Prostate gland (tissue), 2 donors: Measurements from ENCODE around the gene CCDC136. TPM values are rescaled to one million over a fixed set of nuclear protein-coding genes. Genes with fewer than 3 reads are reported as not detected.
A peak's percentile ranks its signal among the peaks of the same experiment; 100 is the strongest.

Experiments used
- DNase-seq: peaks from one replicate; pipeline ENCODE4 v3.0.0-alpha.2; 2019; ENCODE audit warnings: low spot score
- H3K27ac ChIP-seq, 2 donors: fragments of 200-600 bp; sonication (generic); 2 replicates each; pipeline ENCODE4 v1.5.1; 2017 to 2019
- H3K27me3 ChIP-seq: fragments of 200-600 bp; sonication (generic); replicated peaks from 2 replicates; pipeline ENCODE4 v1.5.1; 2019; ENCODE audit not compliant: insufficient read depth
- H3K36me3 ChIP-seq, 2 donors: fragments of 200-600 bp; sonication (generic); 1 replicate in 1 of 2; 2 replicates in 1 of 2; pipeline versions ENCODE4 v1.5.1 to v1.8.1; 2017 to 2019
- H3K4me1 ChIP-seq: fragments of 200-600 bp; sonication (generic); replicated peaks from 2 replicates; pipeline ENCODE4 v1.5.1; 2019
- H3K4me3 ChIP-seq, 2 donors: fragments of 200-600 bp; sonication (generic); 2 replicates each; pipeline ENCODE4 v1.5.1; 2017 to 2019
- H3K9me3 ChIP-seq: fragments of 200-600 bp; sonication (generic); 2 replicates; pipeline ENCODE4 v1.5.1; 2017
- CTCF ChIP-seq, 4 experiments: fragments of 200-600 bp in 2 of 4; fragments of 450-650 bp in 2 of 4; sonication (generic) in 2 of 4; IDR thresholded peaks; 1 replicate in 3 of 4; 2 replicates in 1 of 4; pipeline ENCODE4 v1.5.1; 2016 to 2019; ENCODE audit warnings: antibody characterized with exemption in 4 of 4, mild to moderate bottlenecking in 2 of 4, moderate library complexity in 2 of 4
- POLR2A ChIP-seq: fragments of 450-650 bp; IDR thresholded peaks from one replicate; pipeline ENCODE4 v1.6.1; 2016; ENCODE audit warnings: antibody characterized with exemption, mild to moderate bottlenecking
- POLR2AphosphoS5 ChIP-seq: sonication (generic); formaldehyde crosslinking; IDR thresholded peaks from one replicate; pipeline ENCODE4 v1.6.1; 2017; ENCODE audit warnings: antibody characterized with exemption
- whole genome bisulfite sequencing: methylation state at CpG from one replicate; pipeline ENCODE4 v1.1.5; 2018; 5-methylcytosine and 5-hydroxymethylcytosine counted together
- intact Hi-C: fragments of 100-400 bp; cut with DNase I; formaldehyde crosslinking; loops from one replicate; pipeline ENCODE4 v1.14.2; 2022
- total RNA-seq, 2 donors: library from RNA; depleted of rRNA; stranded (reverse); fragments of >200 nt; gene quantifications; one replicate each; pipeline ENCODE4 v1.1.0, GENCODE V29; 2016

CCDC136 gene
- total RNA-seq, 2 donors from 2014 or later = 11.7 to 61.2 TPM

DNA sequence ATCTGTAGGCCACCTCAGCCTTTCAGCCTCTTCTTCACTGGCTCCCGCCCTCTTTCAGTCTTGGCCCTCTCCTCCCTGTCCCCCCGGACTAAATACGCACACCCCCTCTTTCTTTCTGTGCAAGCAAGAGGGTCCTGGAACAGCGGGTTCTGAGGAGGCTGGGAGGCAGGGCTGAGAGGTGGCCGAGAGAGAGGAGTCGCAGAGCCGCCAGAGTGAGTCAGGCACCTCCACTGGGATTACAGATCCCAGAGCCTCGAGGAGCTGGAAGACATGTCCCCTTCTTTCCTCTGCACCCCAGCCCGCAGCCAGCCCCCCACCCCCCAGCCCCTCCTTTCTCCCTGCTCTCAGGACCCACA lies 182 bp downstream of the CCDC136 start:
- H3K27me3 ChIP-seq = no peaks in the 10 kb centered on the region
- WGBS = 15% methylated on average over 9 of the region's 9 CpGs
- intact Hi-C loops = loop anchor here (5.0 kb wide), 2 partner anchors 35 kb away; no protein-coding TSS in a partner anchor
- H3K27ac ChIP-seq = peak overlapping the region; percentile 76 to 77
- H3K4me1 ChIP-seq = no peaks in the 10 kb centered on the region
- peak overlapping the region; percentile 75 to 89 for H3K4me3 ChIP-seq
- no peaks in the 10 kb centered on the region for H3K36me3 ChIP-seq
- H3K9me3 ChIP-seq = no peaks in the 10 kb centered on the region
- no peak for TF ChIP-seq POLR2A
- no peak for TF ChIP-seq POLR2AphosphoS5
- TF ChIP-seq CTCF (IDR thresholded peaks at IDR 0.05) = no peak
- no peak for DNase-seq

- no peak for DNase-seq
- TF ChIP-seq POLR2AphosphoS5 (no peak), POLR2A (no peak), CTCF (IDR thresholded peaks at IDR 0.05) (no peak)
- Histone ChIP-seq H3K9me3 (no peaks in the 10 kb centered on the region), H3K27me3 (no peaks in the 10 kb centered on the region), H3K4me3 (no peak overlapping the region), H3K4me1 (no peaks in the 10 kb centered on the region), H3K27ac (peak overlapping the region in 1 of 2 donors; percentile 76), H3K36me3 (no peaks in the 10 kb centered on the region)
- 65% methylated on average over 10 of the region's 10 CpGs for WGBS
- intact Hi-C loops = loop anchor here (5.0 kb wide), 2 partner anchors 35 kb away; no protein-coding TSS in a partner anchor
These were observed 858 bp downstream of the CCDC136 start for GRCh38 chr7:128792471-128793180.

DNA sequence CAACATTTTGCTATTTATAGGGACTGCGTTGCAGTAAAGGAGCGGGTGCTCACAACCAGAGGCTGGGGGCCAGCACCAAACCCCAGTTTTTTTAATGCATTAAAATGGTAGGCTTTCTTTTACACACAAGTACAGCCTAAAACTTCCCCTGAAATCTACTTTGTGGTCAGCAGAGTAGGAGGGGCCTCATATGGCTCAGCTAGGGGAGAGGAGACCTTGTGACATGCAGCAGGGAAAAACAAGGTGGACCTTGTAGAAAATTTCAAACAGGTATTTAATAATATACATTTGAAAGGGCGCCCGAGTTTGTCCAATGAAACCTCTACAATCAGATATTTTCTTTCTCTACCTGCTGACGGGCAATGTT lies 1.4 kb downstream of the CCDC136 start:
- Histone ChIP-seq H3K9me3 (no peaks in the 10 kb centered on the region), H3K27me3 (no peaks in the 10 kb centered on the region), H3K4me1 (no peaks in the 10 kb centered on the region), H3K27ac (no peak overlapping the region), H3K4me3 (no peak overlapping the region), H3K36me3 (no peaks in the 10 kb centered on the region)
- TF ChIP-seq CTCF (IDR thresholded peaks at IDR 0.05) (no peak), POLR2AphosphoS5 (no peak), POLR2A (no peak)
- DNase-seq = no peak
- WGBS = 93% methylated on average over 5 of the region's 5 CpGs
- intact Hi-C loops = loop anchor here (5.0 kb wide), 2 partner anchors 34 to 36 kb away; no protein-coding TSS in a partner anchor

GRCh38 chr7:128794020-128794419 lies 2.3 kb downstream of the CCDC136 start:
- Histone ChIP-seq H3K4me1 (no peaks in the 10 kb centered on the region), H3K36me3 (no peaks in the 10 kb centered on the region), H3K27me3 (no peaks in the 10 kb centered on the region), H3K9me3 (no peaks in the 10 kb centered on the region), H3K27ac (no peak overlapping the region), H3K4me3 (no peak overlapping the region)
- intact Hi-C loops = loop anchor here (5.0 kb wide), 2 partner anchors 33 to 37 kb away; no protein-coding TSS in a partner anchor
- 67% methylated on average over 3 of the region's 3 CpGs for WGBS
- TF ChIP-seq POLR2A (no peak), POLR2AphosphoS5 (no peak), CTCF (IDR thresholded peaks at IDR 0.05) (no peak)
- DNase-seq = no peak

DNA sequence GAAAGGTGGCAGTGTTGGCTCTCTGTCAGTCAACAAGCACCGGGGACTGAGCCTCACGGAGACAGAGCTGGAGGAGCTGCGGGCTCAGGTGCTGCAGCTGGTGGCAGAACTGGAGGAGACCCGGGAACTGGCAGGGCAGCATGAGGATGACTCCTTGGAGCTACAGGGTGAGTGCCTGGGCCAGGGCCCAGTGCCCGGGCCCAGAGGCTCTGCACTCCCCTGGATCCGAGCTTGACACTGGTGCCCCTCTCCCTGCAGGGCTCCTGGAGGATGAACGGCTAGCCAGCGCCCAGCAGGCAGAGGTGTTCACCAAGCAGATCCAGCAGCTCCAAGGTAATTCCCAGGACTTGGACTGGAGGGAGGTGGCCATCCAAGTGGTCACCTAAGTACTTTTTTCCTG lies 2.7 kb downstream of the CCDC136 start:
- Histone ChIP-seq H3K27ac (no peak overlapping the region), H3K9me3 (no peaks in the 10 kb centered on the region), H3K4me3 (no peak overlapping the region), H3K27me3 (no peaks in the 10 kb centered on the region), H3K4me1 (no peaks in the 10 kb centered on the region), H3K36me3 (no peaks in the 10 kb centered on the region)
- TF ChIP-seq POLR2A = no peak
- no peak for TF ChIP-seq POLR2AphosphoS5
- no peak for TF ChIP-seq CTCF (IDR thresholded peaks at IDR 0.05)
- DNase-seq = no peak
- intact Hi-C loops = loop anchor here (5.0 kb wide), 2 partner anchors 33 to 37 kb away; no protein-coding TSS in a partner anchor
- WGBS = 90% methylated on average over 8 of the region's 8 CpGs
